Naive thymus-derived CD8-positive, alpha-beta T cell (primary cell): ENCODE results near the gene INPP5D. TPM values are rescaled to one million over a fixed set of nuclear protein-coding genes. Genes with fewer than 3 reads are reported as not detected.

Experiments used
- ATAC-seq, 2 donors: fragments of 150-1000 bp; cut with Tn5 transposase in 1 of 2; sonication (Bioruptor Pico), chemical (Tn5 transposase) in 1 of 2; 1 replicate in 1 of 2; 2 replicates in 1 of 2; pipeline ENCODE4 v1.10.0; 2021; ENCODE audit warnings: mild to moderate bottlenecking in 2 of 2, moderate library complexity in 2 of 2
- POLR2A ChIA-PET: fragments of 350-600 bp; sonication (Branson Sonifier 250); formaldehyde crosslinking; loops from one replicate; lab custom pipeline; 2021; ENCODE audit warnings: antibody characterized with exemption; lab: Charles Lee
- DNase-seq, 10 donors: peaks; one replicate each; pipeline versions ENCODE4 v3.0.0 to v3.0.0-alpha.2; 2020 to 2022
- H3K27ac Mint-ChIP-seq, 10 donors: one replicate each; pipeline ENCODE4 v1.8.0; 2020 to 2022; ENCODE audit warnings: mild to moderate bottlenecking in 10 of 10, mixed read lengths in 10 of 10, moderate library complexity in 4 of 10, inconsistent platforms in 1 of 10
- H3K27me3 Mint-ChIP-seq, 5 donors: one replicate each; pipeline ENCODE4 v1.8.0; 2021 to 2022; ENCODE audit warnings: mixed read lengths in 5 of 5
- H3K36me3 Mint-ChIP-seq, 3 donors: one replicate each; pipeline ENCODE4 v1.8.0; 2020 to 2022; ENCODE audit warnings: mixed read lengths in 3 of 3, mild to moderate bottlenecking in 2 of 3, inconsistent platforms in 1 of 3
- H3K4me1 Mint-ChIP-seq, 4 donors: one replicate each; pipeline ENCODE4 v1.8.0; 2021 to 2022; ENCODE audit warnings: mixed read lengths in 4 of 4
- H3K4me3 Mint-ChIP-seq, 10 donors: one replicate each; pipeline ENCODE4 v1.8.0; 2020 to 2022; ENCODE audit warnings: mild to moderate bottlenecking in 10 of 10, mixed read lengths in 10 of 10, moderate library complexity in 6 of 10, inconsistent platforms in 1 of 10
- H3K9me3 Mint-ChIP-seq, 9 donors: one replicate each; pipeline ENCODE4 v1.8.0; 2020 to 2022; ENCODE audit warnings: mixed read lengths in 9 of 9, mild to moderate bottlenecking in 3 of 9, inconsistent platforms in 1 of 9, moderate library complexity in 1 of 9
- polyA plus RNA-seq, 3 donors: library from polyadenylated mRNA; unstranded; fragments of 300-500 nt; fragmentation: Illumina TruSeq; gene quantifications; one replicate each; pipeline ENCODE4 v1.2.3, GENCODE V29; 2021
- total RNA-seq, 8 experiments: library from RNA in 2 of 8; stranded (reverse) in 2 of 8; gene quantifications; one replicate each; pipeline ENCODE4 v1.2.3 and lab custom pipeline; 2021 to 2026

INPP5D gene
- total and polyA plus RNA-seq, 5 experiments from 2014 or later, result 36.4 to 124 (median 88.3) TPM

GRCh38 chr2:233035426-233036161 is 24.5 kb upstream of the INPP5D start:
- DNase-seq (no peak), ATAC-seq (no peak)
- POLR2A ChIA-PET, result no interaction called here
- Mint-ChIP-seq H3K4me3 (no peak overlapping the region), H3K4me1 (peaks cover 0 to 3% (median 0%) of the 10 kb centered on the region in 4 donors), H3K27me3 (no peaks in the 10 kb centered on the region), H3K36me3 (no peaks in the 10 kb centered on the region), H3K27ac (peak overlapping the region in 1 of 10 donors; percentile 48), H3K9me3 (no peaks in the 10 kb centered on the region)

DNA sequence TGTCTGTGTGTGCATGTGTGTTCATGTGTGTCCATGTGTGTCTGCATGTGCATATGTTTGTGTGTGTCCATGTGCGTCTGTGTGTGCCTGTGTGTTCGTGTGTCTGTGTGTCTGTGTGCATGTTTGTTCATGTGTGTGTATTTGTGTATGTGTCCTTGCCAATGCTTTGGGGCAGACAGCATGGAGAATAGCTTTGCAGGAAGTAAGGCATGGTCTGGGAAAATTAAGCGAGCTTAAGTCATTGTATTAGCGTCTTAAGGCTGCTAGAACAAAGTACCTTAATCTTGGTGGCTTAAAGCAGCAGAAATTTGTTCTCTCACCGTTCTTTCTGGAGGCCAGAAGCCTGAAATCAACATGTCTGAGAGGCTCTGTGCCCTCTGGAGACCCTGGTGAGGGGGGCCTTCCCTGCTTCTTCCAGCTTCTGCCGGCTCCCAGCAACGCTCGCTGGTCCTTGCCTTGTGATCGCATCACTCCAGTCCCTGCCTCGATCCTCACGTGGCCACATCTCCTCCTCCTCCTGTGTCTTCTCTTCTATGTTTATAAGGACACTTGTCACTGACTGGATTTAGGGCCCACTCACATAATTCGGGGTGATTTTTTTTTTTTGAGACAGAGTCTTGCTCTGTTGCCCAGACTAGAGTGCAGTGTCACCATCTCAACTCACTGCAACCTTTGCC is 23.8 kb upstream of the INPP5D start:
- POLR2A ChIA-PET, result no interaction called here
- no peak for ATAC-seq
- no peak overlapping the region for H3K27ac Mint-ChIP-seq

DNA sequence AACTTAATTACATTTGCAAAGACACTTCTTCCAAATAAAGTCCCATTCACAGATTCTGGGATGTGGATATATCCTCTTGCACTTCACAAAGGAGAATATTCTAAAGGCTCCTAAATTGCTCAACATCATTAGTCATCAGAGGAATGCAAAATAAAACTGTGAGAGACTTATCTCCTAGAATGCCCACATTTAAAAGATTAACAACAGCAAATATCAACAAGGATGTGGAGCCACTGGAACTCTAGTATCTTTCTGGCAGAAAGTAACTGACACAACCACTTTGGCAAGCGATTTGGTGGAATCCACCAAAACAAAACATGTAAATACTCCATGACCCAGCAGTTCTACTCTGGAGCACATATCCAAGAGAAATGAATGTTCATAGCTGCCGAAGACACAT is 23.1 kb upstream of the INPP5D start:
- ATAC-seq (no peak), DNase-seq (no peak)
- POLR2A ChIA-PET, result interaction anchor here (0.6 kb wide), 1 partner anchor 78 kb away, joined by 3 read pairs; no protein-coding TSS in a partner anchor
- Mint-ChIP-seq H3K9me3 (no peaks in the 10 kb centered on the region), H3K27me3 (peaks cover 0 to 2% (median 0%) of the 10 kb centered on the region in 5 donors), H3K27ac (no peak overlapping the region), H3K4me3 (no peak overlapping the region), H3K4me1 (peaks cover 0 to 3% (median 0%) of the 10 kb centered on the region in 4 donors), H3K36me3 (no peaks in the 10 kb centered on the region)

More for the DNA sequence above, 23.8 kb upstream of the INPP5D start:
- Mint-ChIP-seq H3K4me3 (no peak overlapping the region), H3K36me3 (no peaks in the 10 kb centered on the region), H3K4me1 (peaks cover 0 to 3% (median 0%) of the 10 kb centered on the region in 4 donors), H3K27me3 (peaks cover 0 to 2% (median 0%) of the 10 kb centered on the region in 5 donors), H3K9me3 (no peaks in the 10 kb centered on the region)
- DNase-seq, result no peak

- no peak overlapping the region for H3K4me3 Mint-ChIP-seq
- no peak overlapping the region for H3K27ac Mint-ChIP-seq
- H3K36me3 Mint-ChIP-seq, result no peaks in the 10 kb centered on the region
- DNase-seq (no peak), ATAC-seq (no peak)
- H3K27me3 Mint-ChIP-seq, result peaks cover 0 to 5% (median 3%) of the 10 kb centered on the region in 5 donors
- no peaks in the 10 kb centered on the region for H3K9me3 Mint-ChIP-seq
- peaks cover 0 to 3% (median 0%) of the 10 kb centered on the region in 4 donors for H3K4me1 Mint-ChIP-seq
- POLR2A ChIA-PET, result no interaction called here
These were observed 20.8 kb upstream of the INPP5D start for GRCh38 chr2:233039212-233039845.

- POLR2A ChIA-PET, result no interaction called here
- H3K4me3 Mint-ChIP-seq, result no peak overlapping the region
- H3K9me3 Mint-ChIP-seq, result no peaks in the 10 kb centered on the region
- no peak overlapping the region for H3K27ac Mint-ChIP-seq
- ATAC-seq (no peak), DNase-seq (no peak)
- H3K27me3 Mint-ChIP-seq, result peaks cover 0 to 5% (median 3%) of the 10 kb centered on the region in 5 donors
- peaks cover 0 to 3% (median 0%) of the 10 kb centered on the region in 4 donors for H3K4me1 Mint-ChIP-seq
- H3K36me3 Mint-ChIP-seq, result no peaks in the 10 kb centered on the region
These were observed 20.2 kb upstream of the INPP5D start for GRCh38 chr2:233039846-233040530.

DNA sequence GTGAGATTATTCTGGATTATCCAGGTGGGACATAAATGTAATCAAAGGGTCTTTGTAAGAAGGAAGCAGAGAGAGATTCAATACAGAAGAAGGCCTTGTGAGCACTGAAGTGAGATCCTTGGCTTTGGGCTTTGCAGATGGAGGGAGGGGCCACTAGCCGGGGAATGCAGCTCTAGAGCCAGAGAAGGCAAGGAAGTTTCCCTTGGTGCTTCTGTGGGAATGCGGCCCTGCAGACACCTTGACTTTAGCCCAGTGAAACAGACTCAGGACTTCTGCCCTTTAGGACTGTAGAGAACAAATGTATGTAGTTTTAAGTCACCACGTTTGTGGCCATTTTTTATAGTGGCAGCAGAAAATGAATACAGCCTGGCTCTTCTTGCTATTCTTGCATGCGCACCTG is 19.6 kb upstream of the INPP5D start:
- no peak for ATAC-seq
- peak overlapping the region in 1 of 10 donors; percentile 73 for H3K27ac Mint-ChIP-seq
- no peaks in the 10 kb centered on the region for H3K36me3 Mint-ChIP-seq
- POLR2A ChIA-PET, result no interaction called here
- H3K9me3 Mint-ChIP-seq, result no peaks in the 10 kb centered on the region
- peaks cover 0 to 5% (median 3%) of the 10 kb centered on the region in 5 donors for H3K27me3 Mint-ChIP-seq
- no peak overlapping the region for H3K4me3 Mint-ChIP-seq
- H3K4me1 Mint-ChIP-seq, result peaks cover 0 to 3% (median 0%) of the 10 kb centered on the region in 4 donors
- no peak for DNase-seq

- no peaks in the 10 kb centered on the region for H3K36me3 Mint-ChIP-seq
These were observed 18.3 kb upstream of the INPP5D start for GRCh38 chr2:233041722-233042323.

DNA sequence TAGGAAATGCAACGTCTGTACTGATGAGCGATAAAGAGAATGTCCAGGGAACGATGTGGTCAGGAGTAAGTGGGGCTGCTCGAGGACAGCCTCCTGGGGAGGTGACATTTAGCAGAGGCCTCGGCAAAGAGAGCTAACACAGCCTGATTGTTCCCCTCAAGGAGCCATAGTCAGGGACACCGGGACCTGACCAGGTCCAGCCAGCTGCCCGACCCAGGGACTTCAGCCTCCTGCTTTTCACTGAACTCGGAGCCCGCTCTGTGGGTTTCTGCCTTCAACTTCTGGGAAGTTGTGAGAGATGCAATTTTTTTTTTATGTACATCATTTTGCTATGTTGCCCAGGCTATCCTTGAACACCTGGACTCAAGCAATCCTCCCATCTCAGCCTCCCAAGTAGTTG is 17.6 kb upstream of the INPP5D start:
- Mint-ChIP-seq H3K4me3 (no peak overlapping the region), H3K27me3 (peaks cover 0 to 5% (median 3%) of the 10 kb centered on the region in 5 donors), H3K27ac (no peak overlapping the region), H3K9me3 (no peaks in the 10 kb centered on the region), H3K4me1 (peaks cover 0 to 3% (median 0%) of the 10 kb centered on the region in 4 donors), H3K36me3 (no peaks in the 10 kb centered on the region)
- DNase-seq (no peak), ATAC-seq (no peak)
- POLR2A ChIA-PET, result no interaction called here

More at GRCh38 chr2:233041722-233042323, 18.3 kb upstream of the INPP5D start:
- H3K27me3 Mint-ChIP-seq, result peaks cover 0 to 5% (median 3%) of the 10 kb centered on the region in 5 donors
- ATAC-seq (no peak), DNase-seq (no peak)
- no peak overlapping the region for H3K27ac Mint-ChIP-seq
- H3K4me3 Mint-ChIP-seq, result no peak overlapping the region
- H3K4me1 Mint-ChIP-seq, result peaks cover 0 to 3% (median 0%) of the 10 kb centered on the region in 4 donors
- POLR2A ChIA-PET, result no interaction called here
- H3K9me3 Mint-ChIP-seq, result no peaks in the 10 kb centered on the region

- no peaks in the 10 kb centered on the region for H3K9me3 Mint-ChIP-seq
- ATAC-seq (no peak), DNase-seq (no peak)
- peaks cover 0 to 5% (median 4%) of the 10 kb centered on the region in 5 donors for H3K27me3 Mint-ChIP-seq
- H3K27ac Mint-ChIP-seq, result no peak overlapping the region
- H3K4me1 Mint-ChIP-seq, result peaks cover 2 to 9% (median 7%) of the 10 kb centered on the region in 4 donors
- no peak overlapping the region for H3K4me3 Mint-ChIP-seq
- no peaks in the 10 kb centered on the region for H3K36me3 Mint-ChIP-seq
- POLR2A ChIA-PET, result no interaction called here
These were observed 15.1 kb upstream of the INPP5D start for GRCh38 chr2:233044974-233045605.

- no peak overlapping the region for H3K27ac Mint-ChIP-seq
- no peak for DNase-seq
- H3K9me3 Mint-ChIP-seq, result no peaks in the 10 kb centered on the region
- no peak overlapping the region for H3K4me3 Mint-ChIP-seq
- no peak for ATAC-seq
- H3K27me3 Mint-ChIP-seq, result peaks cover 0 to 5% (median 3%) of the 10 kb centered on the region in 5 donors
- H3K4me1 Mint-ChIP-seq, result peaks cover 2 to 10% (median 7%) of the 10 kb centered on the region in 4 donors
- POLR2A ChIA-PET, result interaction anchor here (3.0 kb wide), 1 partner anchor 13 kb away, joined by 12 read pairs; the partner anchor contains the start of gene INPP5D
- H3K36me3 Mint-ChIP-seq, result peaks cover 0 to 2% (median 0%) of the 10 kb centered on the region in 3 donors
These were observed 12.9 kb upstream of the INPP5D start for GRCh38 chr2:233047206-233047605.

- peaks cover 2 to 10% (median 7%) of the 10 kb centered on the region in 4 donors for H3K4me1 Mint-ChIP-seq
- POLR2A ChIA-PET, result interaction anchor here (3.0 kb wide), 1 partner anchor 13 kb away, joined by 12 read pairs; the partner anchor contains the start of gene INPP5D
These were observed 12.5 kb upstream of the INPP5D start for GRCh38 chr2:233047667-233048066.

More at GRCh38 chr2:233047667-233048066, 12.5 kb upstream of the INPP5D start:
- Mint-ChIP-seq H3K36me3 (peaks cover 0 to 2% (median 0%) of the 10 kb centered on the region in 3 donors), H3K9me3 (no peaks in the 10 kb centered on the region), H3K27ac (peak overlapping the region in 3 of 10 donors; percentile 4 to 16 (median 13)), H3K4me3 (no peak overlapping the region), H3K27me3 (peaks cover 0 to 5% (median 0%) of the 10 kb centered on the region in 5 donors)
- DNase-seq, result no peak
- no peak for ATAC-seq
